Parathyroid adenoma (tissue), 2 donors: ENCODE measurements around the gene SLC2A13.

Source experiments
- H2AFZ ChIP-seq: fragments of 300-600 bp; sonication (generic); one replicate; pipeline ENCODE4 v1.7.0; 2017; ENCODE audit warnings: antibody characterized with exemption, mild to moderate bottlenecking
- H3K27ac ChIP-seq: fragments of 300-600 bp; sonication (generic); one replicate; pipeline ENCODE4 v1.7.0; 2017
- H3K27me3 ChIP-seq: fragments of 300-600 bp; sonication (generic); one replicate; pipeline ENCODE4 v1.7.0; 2017; ENCODE audit warnings: low read length; ENCODE audit not compliant: control insufficient read depth, insufficient read depth
- H3K36me3 ChIP-seq: fragments of 300-600 bp; sonication (generic); one replicate; pipeline ENCODE4 v1.7.0; 2017; ENCODE audit warnings: low read length; ENCODE audit not compliant: control insufficient read depth, insufficient read depth
- H3K4me1 ChIP-seq: fragments of 300-600 bp; sonication (generic); one replicate; pipeline ENCODE4 v1.7.0; 2017; ENCODE audit warnings: control low read depth
- H3K4me2 ChIP-seq: fragments of 300-600 bp; sonication (generic); one replicate; pipeline ENCODE4 v1.7.0; 2017; ENCODE audit warnings: low read length
- H3K4me3 ChIP-seq: fragments of 300-600 bp; sonication (generic); one replicate; pipeline ENCODE4 v1.7.0; 2017; ENCODE audit warnings: low read depth, low read length
- H3K79me2 ChIP-seq: fragments of 300-600 bp; sonication (generic); one replicate; pipeline ENCODE4 v1.7.0; 2017; ENCODE audit warnings: control low read depth
- H3K9ac ChIP-seq: fragments of 300-600 bp; sonication (generic); one replicate; pipeline ENCODE4 v1.7.0; 2017; ENCODE audit warnings: mild to moderate bottlenecking
- H3K9me3 ChIP-seq: fragments of 300-600 bp; sonication (generic); one replicate; pipeline ENCODE4 v1.7.0; 2017; ENCODE audit warnings: low read length; ENCODE audit not compliant: control insufficient read depth
- CTCF ChIP-seq: fragments of 300-600 bp; sonication (generic); IDR thresholded peaks from one replicate; pipeline ENCODE4 v1.7.0; 2017; ENCODE audit warnings: antibody characterized with exemption, mild to moderate bottlenecking
- donor health status: primary hyperparathyroidism.

The SLC2A13 gene

GRCh38 chr12:40028296-40028695, 77.6 kb downstream of the SLC2A13 start:
- Histone ChIP-seq H3K9ac (no peak overlapping the region), H3K4me1 (peaks cover 9% of the 10 kb centered on the region), H3K27me3 (no peaks in the 10 kb centered on the region), H3K9me3 (no peaks in the 10 kb centered on the region), H2AFZ (no peak overlapping the region), H3K36me3 (no peaks in the 10 kb centered on the region), H3K27ac (no peak overlapping the region), H3K4me2 (no peak overlapping the region), H3K4me3 (no peak overlapping the region), H3K79me2 (peaks cover 22% of the 10 kb centered on the region)
- no peak for TF ChIP-seq CTCF

GRCh38 chr12:40022850-40023249, 83.0 kb downstream of the SLC2A13 start:
- H3K4me2 ChIP-seq: no peak overlapping the region

GRCh38 chr12:40020261-40020691, 85.6 kb downstream of the SLC2A13 start:
- Histone ChIP-seq H3K36me3 (no peaks in the 10 kb centered on the region), H3K4me3 (no peak overlapping the region), H3K27ac (no peak overlapping the region), H3K79me2 (peaks cover 3% of the 10 kb centered on the region), H2AFZ (no peak overlapping the region), H3K9ac (no peak overlapping the region), H3K27me3 (no peaks in the 10 kb centered on the region), H3K9me3 (no peaks in the 10 kb centered on the region), H3K4me1 (peaks cover 3% of the 10 kb centered on the region), H3K4me2 (no peak overlapping the region)
- TF ChIP-seq CTCF: no peak

More at GRCh38 chr12:40022850-40023249, 83.0 kb downstream of the SLC2A13 start:
- H3K27me3 ChIP-seq: no peaks in the 10 kb centered on the region
- no peak overlapping the region for H2AFZ ChIP-seq
- H3K36me3 ChIP-seq: no peaks in the 10 kb centered on the region
- H3K79me2 ChIP-seq: no peaks in the 10 kb centered on the region
- H3K9ac ChIP-seq: no peak overlapping the region
- no peak overlapping the region for H3K4me3 ChIP-seq
- no peak for TF ChIP-seq CTCF
- H3K9me3 ChIP-seq: no peaks in the 10 kb centered on the region
- no peak overlapping the region for H3K27ac ChIP-seq
- H3K4me1 ChIP-seq: no peaks in the 10 kb centered on the region

- Histone ChIP-seq H3K4me2 (no peak overlapping the region), H3K9me3 (no peaks in the 10 kb centered on the region), H3K4me1 (peaks cover 3% of the 10 kb centered on the region), H3K27ac (no peak overlapping the region), H3K4me3 (no peak overlapping the region), H3K79me2 (peaks cover 4% of the 10 kb centered on the region), H3K27me3 (no peaks in the 10 kb centered on the region), H2AFZ (no peak overlapping the region), H3K36me3 (no peaks in the 10 kb centered on the region), H3K9ac (no peak overlapping the region)
- no peak for TF ChIP-seq CTCF
Observed at GRCh38 chr12:40017488-40017887, 88.4 kb downstream of the SLC2A13 start.

GRCh38 chr12:40016980-40017379, 88.9 kb downstream of the SLC2A13 start:
- H3K4me3 ChIP-seq: no peak overlapping the region
- H3K27me3 ChIP-seq: no peaks in the 10 kb centered on the region
- no peak overlapping the region for H2AFZ ChIP-seq
- H3K36me3 ChIP-seq: no peaks in the 10 kb centered on the region
- H3K9me3 ChIP-seq: no peaks in the 10 kb centered on the region
- no peak overlapping the region for H3K4me2 ChIP-seq
- H3K4me1 ChIP-seq: peaks cover 7% of the 10 kb centered on the region
- H3K79me2 ChIP-seq: peaks cover 4% of the 10 kb centered on the region
- TF ChIP-seq CTCF: no peak
- H3K9ac ChIP-seq: no peak overlapping the region
- no peak overlapping the region for H3K27ac ChIP-seq
